NCI-H1930 (cell line): ENCODE measurements around the gene SENP8.
"Not testable (repeated sequence)": the region's sequence is repeated elsewhere in the genome, so short reads cannot be mapped to it uniquely, and the experiment has no call there.

ENCODE experiments used
- DNase-seq, 2 experiments: peaks; one replicate each; lab custom pipeline; 2025; lab: John Stamatoyannopoulos, UW

Gene SENP8

GRCh38 chr15:72155635-72156616, 37.7 kb downstream of the SENP8 start:
- peak; percentile 52 for DNase-seq

- no peak for DNase-seq
These were observed 38.7 kb downstream of the SENP8 start for GRCh38 chr15:72156928-72157327.

- DNase-seq = no peak
These were observed 42.6 kb downstream of the SENP8 start for GRCh38 chr15:72160696-72161245.

- no peak for DNase-seq
These were observed 43.3 kb downstream of the SENP8 start for GRCh38 chr15:72161361-72162132.

GRCh38 chr15:72162569-72162968, 44.4 kb downstream of the SENP8 start:
- DNase-seq = no peak

- DNase-seq = no peak
These were observed 45.5 kb downstream of the SENP8 start for GRCh38 chr15:72163719-72164118.

- no peak for DNase-seq
These were observed 48.7 kb downstream of the SENP8 start for GRCh38 chr15:72166716-72167417.

GRCh38 chr15:72167445-72167844, 49.2 kb downstream of the SENP8 start:
- DNase-seq = no peak

GRCh38 chr15:72168131-72168807, 50.1 kb downstream of the SENP8 start:
- no peak for DNase-seq

- DNase-seq = no peak
These were observed 50.6 kb downstream of the SENP8 start for GRCh38 chr15:72168808-72169190.

GRCh38 chr15:72169236-72169920, 51.2 kb downstream of the SENP8 start:
- DNase-seq = no peak

GRCh38 chr15:72169921-72170611, 51.9 kb downstream of the SENP8 start:
- no peak for DNase-seq

- DNase-seq = no peak
These were observed 52.5 kb downstream of the SENP8 start for GRCh38 chr15:72170691-72171090.

GRCh38 chr15:72171978-72172377, 53.8 kb downstream of the SENP8 start:
- DNase-seq = not testable (repeated sequence)

GRCh38 chr15:72172796-72173195, 54.6 kb downstream of the SENP8 start:
- DNase-seq = no peak

- no peak for DNase-seq
These were observed 55.2 kb downstream of the SENP8 start for GRCh38 chr15:72173401-72173800.

- DNase-seq = no peak
These were observed 55.8 kb downstream of the SENP8 start for GRCh38 chr15:72173864-72174550.

GRCh38 chr15:72174551-72175165, 56.5 kb downstream of the SENP8 start:
- no peak for DNase-seq
